Gastroesophageal sphincter (tissue), 3 donors: ENCODE measurements around the gene SLC8A1.

ENCODE experiments used
- EP300 ChIP-seq: sonication (generic); formaldehyde crosslinking; IDR thresholded peaks from one replicate; pipeline ENCODE4 v1.6.1; 2017; ENCODE audit warnings: antibody characterized with exemption, mild to moderate bottlenecking
- POLR2A ChIP-seq, 2 donors: fragments of 450-650 bp; IDR thresholded peaks; one replicate each; pipeline ENCODE4 v1.6.1; 2017; ENCODE audit warnings: antibody characterized with exemption in 2 of 2, mild to moderate bottlenecking in 2 of 2, moderate library complexity in 1 of 2
- POLR2AphosphoS5 ChIP-seq: sonication (generic); formaldehyde crosslinking; IDR thresholded peaks from one replicate; pipeline ENCODE4 v1.6.1; 2017; ENCODE audit warnings: antibody characterized with exemption
- TF ChIP-seq, protein P1 (sequence below), 4 experiments: fragments of 200-600 bp in 2 of 4; fragments of 450-650 bp in 2 of 4; sonication (generic) in 1 of 4; IDR thresholded peaks; one replicate each; pipeline ENCODE4 v1.5.1; 2017 to 2019; ENCODE audit warnings: antibody characterized with exemption in 4 of 4, mild to moderate bottlenecking in 2 of 4, moderate library complexity in 2 of 4

DNA sequence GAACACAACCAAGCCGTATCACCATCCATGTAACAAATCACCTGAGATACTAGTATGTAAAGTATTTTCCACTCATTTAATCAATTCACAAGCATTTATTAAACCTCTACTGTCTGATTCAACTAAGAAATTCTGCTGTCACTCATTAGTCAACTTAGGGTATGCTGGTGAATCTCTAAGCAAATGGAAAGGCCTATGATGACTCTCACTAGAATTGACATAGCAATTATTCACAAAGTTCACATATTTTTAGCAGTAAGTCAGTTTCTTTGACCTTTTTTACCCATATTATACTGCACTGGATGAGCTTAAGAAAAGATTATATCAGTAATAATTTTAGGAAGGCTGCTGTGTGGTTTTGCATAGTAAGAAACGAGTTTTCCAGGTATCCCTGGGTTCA lies 130.1 kb downstream of the SLC8A1 start:
- TF ChIP-seq POLR2AphosphoS5 (no peak), POLR2A (IDR thresholded peaks at IDR 0.05) (no peak), EP300 (no peak)
- TF ChIP-seq, protein P1, sequence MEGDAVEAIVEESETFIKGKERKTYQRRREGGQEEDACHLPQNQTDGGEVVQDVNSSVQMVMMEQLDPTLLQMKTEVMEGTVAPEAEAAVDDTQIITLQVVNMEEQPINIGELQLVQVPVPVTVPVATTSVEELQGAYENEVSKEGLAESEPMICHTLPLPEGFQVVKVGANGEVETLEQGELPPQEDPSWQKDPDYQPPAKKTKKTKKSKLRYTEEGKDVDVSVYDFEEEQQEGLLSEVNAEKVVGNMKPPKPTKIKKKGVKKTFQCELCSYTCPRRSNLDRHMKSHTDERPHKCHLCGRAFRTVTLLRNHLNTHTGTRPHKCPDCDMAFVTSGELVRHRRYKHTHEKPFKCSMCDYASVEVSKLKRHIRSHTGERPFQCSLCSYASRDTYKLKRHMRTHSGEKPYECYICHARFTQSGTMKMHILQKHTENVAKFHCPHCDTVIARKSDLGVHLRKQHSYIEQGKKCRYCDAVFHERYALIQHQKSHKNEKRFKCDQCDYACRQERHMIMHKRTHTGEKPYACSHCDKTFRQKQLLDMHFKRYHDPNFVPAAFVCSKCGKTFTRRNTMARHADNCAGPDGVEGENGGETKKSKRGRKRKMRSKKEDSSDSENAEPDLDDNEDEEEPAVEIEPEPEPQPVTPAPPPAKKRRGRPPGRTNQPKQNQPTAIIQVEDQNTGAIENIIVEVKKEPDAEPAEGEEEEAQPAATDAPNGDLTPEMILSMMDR (IDR thresholded peaks at IDR 0.05): no peak
